Measurements from ENCODE around the gene KHDRBS2.

The KHDRBS2 gene

GRCh38 chr6:62009445-62009844 is 276.6 kb downstream of the KHDRBS2 start:
- DNase-seq: no peak

DNA sequence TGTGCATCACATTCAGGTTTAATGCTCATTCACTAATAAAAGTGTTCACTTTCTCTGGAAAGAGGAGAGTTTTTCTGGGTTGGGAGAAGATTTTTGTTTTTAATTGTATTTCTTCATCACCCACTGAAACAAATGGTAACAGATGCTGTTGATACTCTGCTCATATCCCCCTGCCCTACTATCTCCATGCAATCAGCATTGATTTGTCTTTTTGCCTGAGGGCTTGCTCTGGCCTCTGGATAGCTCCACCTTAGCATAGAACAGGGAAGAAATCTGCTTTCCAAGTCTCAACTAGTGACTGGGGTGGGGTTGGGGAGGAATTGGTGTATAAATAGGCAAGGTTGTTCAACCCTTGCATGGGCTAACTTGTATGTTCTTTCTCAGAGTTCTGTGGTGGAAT is 296.4 kb downstream of the KHDRBS2 start:
- no peak for DNase-seq

- no peak for DNase-seq
Measured at GRCh38 chr6:61980622-61981021, 305.4 kb downstream of the KHDRBS2 start.

- no peak for DNase-seq
Measured at GRCh38 chr6:61977947-61978346, 308.1 kb downstream of the KHDRBS2 start.

DNA sequence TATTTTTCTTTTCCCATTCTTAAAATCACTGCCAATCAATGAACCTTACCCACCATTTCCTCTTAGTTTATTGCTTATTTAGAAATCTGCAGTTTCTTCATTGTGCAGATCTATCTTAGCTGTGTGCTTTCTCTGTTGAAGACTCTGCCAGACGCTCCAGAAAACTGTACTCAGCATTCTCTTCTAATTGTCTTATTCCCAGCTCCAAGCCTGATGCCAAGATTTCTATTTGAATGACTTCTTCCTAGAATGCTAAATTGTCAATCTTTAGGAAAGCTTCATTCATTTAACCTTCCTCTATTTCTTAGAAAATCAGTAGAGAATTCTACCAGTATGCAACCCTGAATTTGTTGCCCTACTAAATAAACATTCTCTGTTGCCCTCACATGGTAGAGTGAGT is 308.9 kb downstream of the KHDRBS2 start:
- DNase-seq: no peak

GRCh38 chr6:61959196-61959595 is 326.8 kb downstream of the KHDRBS2 start:
- no peak for DNase-seq

DNA sequence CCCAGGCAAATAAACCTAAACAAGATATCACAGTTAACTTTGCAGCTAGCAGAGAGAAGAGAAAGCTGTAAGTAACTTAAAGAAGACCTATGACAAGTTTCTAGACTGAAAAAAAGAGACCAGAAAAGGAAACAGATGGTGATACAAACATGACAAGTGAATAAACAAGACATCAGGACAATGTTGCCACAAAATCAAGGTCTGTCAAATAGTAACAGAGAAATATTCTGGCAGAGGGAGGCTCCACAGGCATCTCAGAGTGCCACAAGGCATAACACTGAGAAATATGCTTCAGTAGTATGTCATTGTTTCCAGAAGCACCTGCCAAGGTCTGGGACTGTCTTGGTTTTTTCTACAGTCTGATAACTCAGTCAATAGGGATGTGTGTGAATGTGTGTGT is 332.2 kb downstream of the KHDRBS2 start:
- DNase-seq: no peak

GRCh38 chr6:61951586-61951985 is 334.4 kb downstream of the KHDRBS2 start:
- DNase-seq: no peak

DNA sequence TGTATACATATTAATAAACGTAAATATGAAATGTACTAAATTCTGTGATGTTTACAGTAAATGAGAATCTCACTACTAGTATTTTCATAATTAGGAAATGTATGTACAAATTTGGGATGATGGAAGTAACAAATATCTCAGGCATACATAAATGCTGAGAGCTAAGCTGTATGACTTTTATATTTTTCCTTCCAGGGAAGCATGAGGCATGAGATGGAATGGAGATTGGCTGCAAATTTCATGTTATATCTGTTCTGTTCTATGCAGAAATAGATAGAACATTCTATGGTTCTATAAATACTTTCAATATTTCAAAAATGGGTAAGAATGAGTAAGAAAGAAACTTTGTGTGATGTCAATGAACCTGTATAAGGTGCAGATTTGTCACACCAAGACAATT is 335.2 kb downstream of the KHDRBS2 start:
- no peak for DNase-seq

GRCh38 chr6:61949971-61950370 is 336.1 kb downstream of the KHDRBS2 start:
- DNase-seq: no peak

GRCh38 chr6:61949161-61949560 is 336.9 kb downstream of the KHDRBS2 start:
- no peak for DNase-seq

- no peak for DNase-seq
Measured at GRCh38 chr6:61947311-61947947, 338.6 kb downstream of the KHDRBS2 start.

DNA sequence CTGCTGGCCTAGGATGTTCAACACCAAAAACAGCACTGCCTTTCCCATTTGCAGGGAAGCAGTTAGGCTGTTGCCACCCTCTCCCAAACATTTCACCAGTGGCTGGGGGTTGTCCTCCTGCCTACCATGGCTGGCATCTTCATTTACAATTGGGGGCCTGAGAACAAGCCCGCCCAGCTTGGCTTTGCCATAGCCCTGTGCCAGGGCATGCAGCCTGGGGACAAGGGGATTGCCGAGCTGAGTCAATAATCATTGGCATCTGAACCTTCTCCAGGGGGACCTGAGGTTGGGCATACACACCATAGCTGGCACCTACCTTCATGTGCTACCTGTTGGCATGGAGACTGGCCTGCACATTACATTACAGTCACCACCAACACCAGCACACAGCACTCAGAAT is 345.1 kb downstream of the KHDRBS2 start:
- DNase-seq: no peak

- DNase-seq: no peak
Measured at GRCh38 chr6:61935242-61935846, 350.7 kb downstream of the KHDRBS2 start.

DNA sequence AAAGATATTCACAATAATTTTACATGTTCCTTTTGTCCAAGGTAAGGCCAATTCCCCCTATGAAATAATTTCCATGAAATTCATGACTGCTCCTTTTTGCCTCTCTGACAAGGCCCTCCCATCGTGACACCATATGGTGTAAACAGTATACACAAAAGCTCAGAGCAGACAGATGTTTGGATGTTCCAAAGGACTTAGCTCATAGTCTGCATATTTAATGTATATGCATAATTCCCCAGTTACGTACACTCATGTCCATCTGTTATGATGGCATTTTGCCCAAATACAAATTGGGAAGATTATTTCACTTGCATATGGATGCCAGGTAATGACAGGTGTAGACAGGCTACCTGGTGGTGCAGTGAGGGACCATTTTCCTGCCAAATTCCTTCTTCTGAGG is 376.5 kb downstream of the KHDRBS2 start:
- no peak for DNase-seq

DNA sequence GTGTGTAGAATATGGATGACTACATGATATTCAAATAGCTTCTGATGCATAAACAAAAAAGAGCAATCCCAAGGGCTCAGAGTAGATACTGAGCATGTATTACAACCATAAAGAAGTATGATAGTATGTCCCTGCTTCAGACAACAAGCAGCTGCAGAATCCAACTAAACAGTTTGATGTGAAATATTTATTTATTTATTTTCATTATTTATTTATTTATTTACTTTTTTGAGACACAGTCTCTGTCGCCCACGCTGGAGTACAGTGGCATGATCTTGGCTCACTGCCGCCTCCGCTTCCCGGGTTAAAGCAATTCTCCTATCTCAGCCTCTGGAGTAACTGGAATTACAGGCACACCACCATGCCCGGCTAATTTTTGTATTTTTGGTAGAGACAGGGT is 384.3 kb downstream of the KHDRBS2 start:
- no peak for DNase-seq

- no peak for DNase-seq
Measured at GRCh38 chr6:61894536-61894935, 391.5 kb downstream of the KHDRBS2 start.

DNA sequence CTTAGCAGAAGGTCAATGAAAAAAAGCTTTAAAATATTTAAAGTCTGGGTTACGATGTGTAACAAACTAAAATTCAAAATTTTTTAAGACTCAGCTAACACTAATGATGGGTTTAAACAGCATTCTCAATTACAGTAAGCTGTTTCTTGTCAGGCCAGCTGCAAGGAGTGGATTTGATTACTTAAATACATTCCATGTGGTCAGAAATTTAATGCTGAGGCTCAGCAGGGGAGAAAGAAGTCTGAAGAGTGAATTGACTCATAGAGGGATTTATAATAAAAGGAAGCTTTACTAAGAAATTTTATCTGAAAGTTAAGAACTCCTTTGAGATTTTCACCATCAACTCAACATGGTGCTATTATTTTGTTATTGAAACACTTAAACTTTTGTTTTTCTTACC is 398.6 kb downstream of the KHDRBS2 start:
- no peak for DNase-seq

DNA sequence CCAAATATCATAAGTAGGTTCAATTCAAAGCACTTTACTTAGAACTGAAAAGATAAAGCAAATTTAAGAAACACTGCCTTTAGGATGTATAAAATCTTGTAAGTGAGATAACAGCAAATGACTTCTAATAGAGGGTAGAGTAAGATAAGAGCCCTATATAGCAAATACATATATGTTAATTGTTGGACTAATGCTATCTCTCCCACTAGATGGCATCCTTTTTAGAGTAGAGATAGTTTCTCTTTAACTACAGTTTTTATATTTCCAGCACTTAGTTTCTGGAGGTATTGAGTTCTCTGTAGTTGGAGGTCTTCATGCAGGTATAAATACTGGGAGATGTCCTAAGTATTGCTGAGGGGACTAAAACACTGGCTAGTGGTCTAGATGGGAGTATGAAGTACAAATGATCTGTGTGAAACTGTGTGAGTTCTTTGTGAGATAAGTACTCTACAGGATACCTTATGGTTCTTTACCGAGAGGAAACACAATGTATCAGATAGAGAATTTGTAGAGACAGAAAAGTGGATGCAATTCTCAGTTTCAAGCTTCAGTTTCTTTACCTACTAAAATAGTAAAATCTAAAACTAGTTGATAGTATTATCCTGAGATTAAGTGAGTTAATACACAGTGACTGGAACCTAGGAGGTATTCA is 399.3 kb downstream of the KHDRBS2 start:
- DNase-seq: peak; percentile 1

GRCh38 chr6:61869632-61870400 is 416.2 kb downstream of the KHDRBS2 start:
- no peak for DNase-seq

- DNase-seq: no peak
Measured at GRCh38 chr6:61868507-61869080, 417.4 kb downstream of the KHDRBS2 start.

GRCh38 chr6:61867635-61868034 is 418.4 kb downstream of the KHDRBS2 start:
- no peak for DNase-seq

GRCh38 chr6:61857541-61857940 is 428.5 kb downstream of the KHDRBS2 start:
- no peak for DNase-seq
